BLaER1 (cell line): Measurements from ENCODE around the gene PAH.
"Not testable (repeated sequence)": the region's sequence is repeated elsewhere in the genome, so short reads cannot be mapped to it uniquely, and the experiment has no call there.

Experiments
- H3K27ac ChIP-seq: shearing (Covaris generic); formaldehyde crosslinking; 2 replicates; pipeline ENCODE4 v1.8.1; 2022
- H3K27me3 ChIP-seq: shearing (Covaris generic); formaldehyde crosslinking; 2 replicates; pipeline ENCODE4 v1.8.1; 2022
- H3K36me3 ChIP-seq: shearing (Covaris generic); formaldehyde crosslinking; 2 replicates; pipeline ENCODE4 v1.8.1; 2022
- H3K4me1 ChIP-seq: shearing (Covaris generic); formaldehyde crosslinking; 2 replicates; pipeline ENCODE4 v1.8.1; 2022
- H3K4me2 ChIP-seq: shearing (Covaris generic); formaldehyde crosslinking; 2 replicates; pipeline ENCODE4 v1.8.1; 2022
- H3K4me3 ChIP-seq: shearing (Covaris generic); formaldehyde crosslinking; 2 replicates; pipeline ENCODE4 v1.8.1; 2022
- H3K9ac ChIP-seq: shearing (Covaris generic); formaldehyde crosslinking; 2 replicates; pipeline ENCODE4 v1.8.1; 2022
- H3K9me3 ChIP-seq: shearing (Covaris generic); formaldehyde crosslinking; 2 replicates; pipeline ENCODE4 v1.8.1; 2022
- H4K20me1 ChIP-seq: shearing (Covaris generic); formaldehyde crosslinking; 2 replicates; pipeline ENCODE4 v1.8.1; 2022
- Cebpa-rat ChIP-seq: shearing (Covaris generic); IDR thresholded peaks from 2 replicates; pipeline ENCODE4 v1.8.1; 2022

The PAH gene

DNA sequence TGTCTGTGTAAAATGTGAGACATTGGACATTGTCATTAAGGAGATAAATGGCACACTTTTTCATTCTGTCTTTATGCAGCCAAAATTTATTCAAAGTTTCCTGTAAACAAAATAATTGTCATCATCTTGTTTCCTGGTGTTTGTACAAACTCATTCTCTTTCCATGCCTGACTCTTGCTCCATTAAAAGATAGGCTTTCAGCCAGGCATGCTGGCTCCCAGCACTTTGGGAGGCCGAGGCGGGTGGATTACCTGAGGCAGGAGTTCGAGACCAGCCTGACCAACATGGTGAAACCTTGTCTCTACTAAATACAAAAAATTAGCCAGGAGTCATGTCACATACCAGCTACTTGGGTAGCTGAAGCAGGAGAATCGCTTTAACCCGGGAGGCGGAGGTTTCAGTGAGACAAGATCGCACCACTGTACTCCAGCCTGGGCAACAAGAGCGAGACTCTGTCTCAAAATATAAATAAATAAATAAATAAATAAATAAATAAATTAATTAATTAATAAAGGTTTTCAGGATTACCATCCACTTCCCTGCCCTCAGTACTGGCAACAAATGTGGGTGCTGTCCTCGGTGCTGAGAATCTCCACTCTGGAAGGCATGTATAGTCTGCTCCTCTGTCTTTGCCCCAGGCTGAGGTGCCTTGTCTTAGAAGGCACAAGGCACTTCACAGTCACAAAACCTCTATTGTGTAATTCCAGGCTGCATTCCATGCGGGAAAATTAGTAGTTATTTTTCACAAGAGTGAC lies 83.2 kb downstream of the PAH start:
- Histone ChIP-seq H3K4me2 (no peak overlapping the region), H3K27ac (no peak overlapping the region), H3K4me1 (no peaks in the 10 kb centered on the region), H3K9me3 (no peaks in the 10 kb centered on the region), H3K27me3 (no peaks in the 10 kb centered on the region), H3K9ac (no peak overlapping the region), H4K20me1 (no peaks in the 10 kb centered on the region), H3K36me3 (no peaks in the 10 kb centered on the region), H3K4me3 (no peak overlapping the region)
- no peak for TF ChIP-seq Cebpa-rat

DNA sequence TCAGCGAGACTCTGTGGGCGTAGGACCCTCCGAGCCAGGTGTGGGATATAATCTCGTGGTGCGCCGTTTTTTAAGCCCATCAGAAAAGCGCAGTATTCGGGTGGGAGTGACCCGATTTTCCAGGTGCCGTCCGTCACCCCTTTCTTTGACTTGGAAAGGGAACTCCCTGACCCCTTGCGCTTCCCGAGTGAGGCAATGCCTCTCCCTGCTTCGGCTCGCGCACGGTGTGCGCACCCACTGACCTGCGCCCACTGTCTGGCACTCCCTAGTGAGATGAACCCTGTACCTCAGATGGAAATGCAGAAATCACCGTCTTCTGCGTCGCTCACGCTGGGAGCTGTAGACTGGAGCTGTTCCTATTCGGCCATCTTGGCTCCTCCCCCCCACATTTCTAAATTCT lies 84.2 kb downstream of the PAH start:
- not testable (repeated sequence) for H3K4me3 ChIP-seq, H3K4me1 ChIP-seq, H3K9ac ChIP-seq, H3K27me3 ChIP-seq, H3K27ac ChIP-seq, H4K20me1 ChIP-seq, H3K4me2 ChIP-seq, H3K9me3 ChIP-seq, H3K36me3 ChIP-seq

DNA sequence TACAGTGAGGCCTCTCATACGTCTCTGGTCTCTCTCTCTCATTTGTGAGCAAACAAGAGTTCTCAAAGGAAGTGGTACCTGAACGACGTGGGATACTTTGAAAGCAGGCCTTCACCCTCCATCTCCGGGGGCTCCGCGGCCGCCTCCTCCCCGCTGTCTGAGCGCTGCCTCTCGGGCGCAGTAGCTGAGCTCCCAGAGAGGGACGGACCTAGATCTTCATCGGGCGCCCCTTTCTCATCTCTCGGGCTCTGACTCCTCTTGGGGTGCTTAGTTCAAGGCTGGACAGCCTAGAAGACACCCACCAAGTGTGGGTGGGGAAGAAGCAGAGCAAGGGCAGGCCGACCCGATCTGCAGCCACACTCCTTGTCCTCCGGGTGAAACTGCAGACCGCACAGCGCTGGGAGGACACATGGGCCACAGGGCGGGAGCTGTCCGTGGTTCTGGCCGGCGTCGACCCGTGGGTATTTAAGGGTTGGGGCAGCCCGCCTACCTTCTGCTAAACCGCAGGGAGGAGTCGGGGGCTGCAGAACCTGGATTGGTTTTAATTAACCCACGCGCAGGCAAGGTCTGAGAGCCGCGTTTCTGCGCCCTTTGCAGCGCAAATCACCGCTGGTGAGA lies 92.7 kb downstream of the PAH start:
- no peak overlapping the region for H3K27ac ChIP-seq
- no peaks in the 10 kb centered on the region for H3K9me3 ChIP-seq
- no peak overlapping the region for H3K4me3 ChIP-seq
- TF ChIP-seq Cebpa-rat: no peak
- H3K36me3 ChIP-seq: no peaks in the 10 kb centered on the region
- H3K27me3 ChIP-seq: no peaks in the 10 kb centered on the region
- H3K4me2 ChIP-seq: no peak overlapping the region
- no peaks in the 10 kb centered on the region for H3K4me1 ChIP-seq
- no peak overlapping the region for H3K9ac ChIP-seq
- H4K20me1 ChIP-seq: no peaks in the 10 kb centered on the region; the same call in 1 of the 2 replicates

DNA sequence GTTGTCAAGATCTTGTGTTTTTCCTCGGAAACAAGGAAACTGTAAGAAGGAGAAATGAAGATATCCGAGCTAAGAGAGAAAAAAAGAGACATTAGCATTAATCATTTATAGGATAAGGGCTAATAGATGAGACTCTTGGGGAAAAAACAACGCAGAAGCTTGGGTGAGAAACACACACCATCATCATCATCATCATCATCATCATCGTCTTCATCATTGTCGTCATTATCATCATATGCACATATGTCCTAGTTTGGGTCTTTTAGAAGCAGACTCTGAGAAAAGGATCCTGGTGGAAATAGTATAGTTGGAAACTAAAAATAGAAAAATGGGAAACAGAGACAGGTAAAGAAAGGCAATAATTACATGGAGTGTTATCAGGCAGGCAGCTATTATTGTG lies 95.9 kb downstream of the PAH start:
- no peaks in the 10 kb centered on the region for H3K4me1 ChIP-seq
- no peak overlapping the region for H3K4me2 ChIP-seq
- no peaks in the 10 kb centered on the region; the same call in 1 of the 2 replicates for H4K20me1 ChIP-seq
- TF ChIP-seq Cebpa-rat: no peak
- H3K27ac ChIP-seq: no peak overlapping the region
- no peaks in the 10 kb centered on the region for H3K27me3 ChIP-seq
- no peaks in the 10 kb centered on the region for H3K36me3 ChIP-seq
- no peaks in the 10 kb centered on the region for H3K9me3 ChIP-seq
- H3K4me3 ChIP-seq: no peak overlapping the region
- no peak overlapping the region for H3K9ac ChIP-seq

DNA sequence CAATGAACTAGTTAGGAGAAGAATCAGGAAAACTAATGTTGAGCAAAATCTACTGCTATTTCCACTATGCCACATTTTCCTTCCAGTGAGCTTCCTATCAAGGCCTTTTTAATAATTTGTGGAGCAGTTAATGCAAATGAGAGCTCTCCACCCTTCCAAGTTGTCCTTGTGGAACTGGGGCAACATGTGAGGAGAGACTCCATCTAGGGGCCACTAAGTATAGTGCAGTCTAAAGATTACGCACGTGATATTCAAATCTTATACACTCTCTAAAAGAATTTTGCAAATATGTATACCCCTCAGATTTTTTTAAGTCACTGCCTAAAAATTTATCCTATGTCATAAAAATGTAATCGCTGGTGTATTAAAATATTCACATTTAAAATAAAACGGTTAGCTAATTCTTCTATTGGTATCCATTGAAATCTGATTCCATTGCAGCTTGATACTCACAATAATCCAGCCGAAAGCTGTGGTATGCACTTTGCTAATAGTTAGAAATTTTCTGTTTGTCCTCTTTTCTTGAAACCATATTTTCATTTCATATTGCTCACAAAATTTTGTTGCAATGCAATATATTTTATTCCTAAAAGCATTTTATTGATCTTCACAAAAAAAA lies 100.1 kb downstream of the PAH start:
- Histone ChIP-seq H3K9ac (no peak overlapping the region), H3K4me2 (no peak overlapping the region), H3K36me3 (no peaks in the 10 kb centered on the region)

DNA sequence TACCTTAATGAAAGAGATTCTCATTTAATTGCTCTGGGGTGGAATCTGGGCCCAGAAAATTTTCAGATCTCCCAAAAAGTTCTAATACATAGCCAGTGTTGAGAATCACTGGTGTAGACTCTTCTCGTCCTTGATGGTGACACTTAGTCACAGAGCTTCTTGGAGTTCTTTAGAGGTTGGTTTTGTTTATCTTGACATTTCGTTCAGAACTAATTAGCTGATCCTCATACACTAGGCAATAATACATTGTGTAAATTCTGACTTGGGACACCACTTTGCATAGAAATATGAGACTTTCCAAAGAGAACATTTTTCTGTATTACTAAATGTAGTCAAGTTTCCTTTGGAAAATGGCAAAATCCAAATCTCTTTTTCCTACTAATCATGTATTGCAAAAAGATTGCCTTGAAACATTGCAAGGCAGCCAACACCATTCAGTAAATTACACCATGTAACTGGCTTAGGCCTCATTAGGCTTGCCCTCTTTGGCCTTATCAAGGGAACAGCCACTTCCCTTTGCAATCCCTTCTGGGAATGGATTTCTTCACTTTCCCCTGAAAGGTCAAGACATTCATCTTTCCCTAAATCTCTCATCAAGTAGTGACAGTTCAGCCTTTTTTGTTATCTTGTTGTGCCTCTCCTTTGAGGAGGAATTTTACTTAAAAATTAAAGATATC lies 102.2 kb downstream of the PAH start:
- TF ChIP-seq Cebpa-rat: no peak
- Histone ChIP-seq H4K20me1 (no peaks in the 10 kb centered on the region), H3K4me1 (no peaks in the 10 kb centered on the region), H3K27me3 (no peaks in the 10 kb centered on the region), H3K9me3 (no peaks in the 10 kb centered on the region), H3K4me2 (no peak overlapping the region), H3K4me3 (no peak overlapping the region), H3K9ac (no peak overlapping the region), H3K36me3 (no peaks in the 10 kb centered on the region), H3K27ac (no peak overlapping the region)

More for the DNA sequence above, 100.1 kb downstream of the PAH start:
- no peak for TF ChIP-seq Cebpa-rat
- Histone ChIP-seq H3K4me3 (no peak overlapping the region), H3K27me3 (no peaks in the 10 kb centered on the region), H4K20me1 (no peaks in the 10 kb centered on the region), H3K4me1 (no peaks in the 10 kb centered on the region), H3K9me3 (no peaks in the 10 kb centered on the region), H3K27ac (no peak overlapping the region)

DNA sequence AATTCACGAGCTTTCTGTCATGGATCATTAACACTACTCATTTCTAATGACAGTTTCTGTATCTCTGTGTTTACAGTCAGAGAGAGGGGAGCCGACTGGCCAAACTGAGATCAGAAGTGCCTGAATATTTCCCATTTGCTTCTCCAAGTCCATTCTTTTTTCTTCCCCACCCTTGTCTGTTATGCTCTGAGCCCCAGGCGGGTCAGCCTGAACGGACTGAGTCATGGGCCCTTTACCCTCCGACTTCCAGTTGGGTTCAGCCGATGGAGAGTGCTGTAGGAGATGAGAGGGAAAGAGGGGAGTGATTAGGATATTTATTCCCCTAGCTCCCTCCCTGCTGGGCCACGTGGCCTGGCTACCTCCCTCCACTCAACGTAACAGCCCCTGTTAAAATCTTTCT lies 104.7 kb downstream of the PAH start:
- Histone ChIP-seq H3K36me3 (no peaks in the 10 kb centered on the region), H3K4me1 (no peaks in the 10 kb centered on the region), H3K27ac (no peak overlapping the region), H3K4me2 (no peak overlapping the region), H3K9ac (no peak overlapping the region), H3K4me3 (no peak overlapping the region), H3K27me3 (no peaks in the 10 kb centered on the region), H3K9me3 (no peaks in the 10 kb centered on the region), H4K20me1 (no peaks in the 10 kb centered on the region)
- no peak for TF ChIP-seq Cebpa-rat

DNA sequence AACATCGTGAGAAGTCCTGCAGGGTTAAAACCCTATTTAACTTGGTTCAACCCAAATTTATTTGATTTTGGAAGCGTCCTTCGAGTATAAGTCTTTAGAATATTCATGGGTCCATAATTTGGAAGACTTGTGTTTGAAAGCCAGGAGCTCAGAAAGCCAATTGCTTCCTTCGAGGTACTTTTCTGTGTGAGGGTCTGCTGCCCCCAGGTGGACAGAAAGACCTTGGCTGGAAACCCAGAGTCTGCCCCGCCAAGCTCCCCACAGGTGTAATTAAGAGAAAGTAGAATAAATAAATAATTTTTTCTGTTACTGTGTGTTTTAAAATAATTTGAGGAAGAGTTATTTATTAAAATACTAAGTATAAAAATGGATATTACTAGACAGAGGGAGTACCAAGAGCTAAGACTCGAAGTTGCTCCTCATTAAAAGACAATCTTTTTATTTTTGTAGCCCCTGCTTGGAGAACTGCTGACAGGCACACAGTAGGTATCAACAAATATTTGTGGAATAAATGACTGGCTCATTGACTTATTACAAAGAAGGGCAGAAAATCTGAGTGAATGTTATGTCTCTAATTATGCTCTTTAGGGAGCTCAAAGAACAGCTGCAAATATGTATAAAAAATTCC lies 105.8 kb downstream of the PAH start:
- H3K36me3 ChIP-seq: no peaks in the 10 kb centered on the region
- no peaks in the 10 kb centered on the region for H3K27me3 ChIP-seq
- no peak overlapping the region for H3K4me2 ChIP-seq

DNA sequence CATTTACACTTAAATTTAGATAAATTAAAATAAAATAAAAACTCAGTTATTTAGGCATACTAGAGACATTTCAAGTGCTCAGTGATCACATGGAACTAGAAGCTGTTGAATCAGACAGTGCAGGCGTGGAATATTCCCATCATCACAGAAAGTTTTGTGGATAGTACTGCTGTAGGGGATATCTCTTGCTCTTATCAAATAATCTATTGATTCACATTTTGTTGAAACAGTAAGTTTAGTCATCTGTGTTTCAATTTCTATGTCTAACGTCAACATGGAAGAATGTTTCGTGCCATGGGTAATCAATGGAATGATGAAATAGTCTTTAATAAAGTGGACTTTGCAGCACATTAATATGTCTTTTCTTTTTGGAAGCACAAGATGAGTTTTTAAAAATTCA lies 108.6 kb downstream of the PAH start:
- Histone ChIP-seq H3K4me1 (no peaks in the 10 kb centered on the region), H3K36me3 (no peaks in the 10 kb centered on the region), H4K20me1 (no peaks in the 10 kb centered on the region), H3K9ac (no peak overlapping the region), H3K27me3 (no peaks in the 10 kb centered on the region), H3K4me3 (no peak overlapping the region), H3K4me2 (no peak overlapping the region), H3K27ac (no peak overlapping the region), H3K9me3 (no peaks in the 10 kb centered on the region)
- no peak for TF ChIP-seq Cebpa-rat

More for the DNA sequence above, 105.8 kb downstream of the PAH start:
- Histone ChIP-seq H4K20me1 (no peaks in the 10 kb centered on the region), H3K27ac (no peak overlapping the region), H3K4me3 (no peak overlapping the region), H3K9me3 (no peaks in the 10 kb centered on the region), H3K4me1 (no peaks in the 10 kb centered on the region), H3K9ac (no peak overlapping the region)
- no peak for TF ChIP-seq Cebpa-rat
